ENCODE results near the gene BORCS8.

GRCh38 chr19:19204181-19204580, 12.2 kb upstream of the BORCS8 start:
- TF ChIP-seq CTCF (IDR thresholded peaks at IDR 0.05) (no peak), POLR2AphosphoS5 (IDR thresholded peaks at IDR 0.05) (no peak)

Data from prostate gland (tissue), 2 donors.